ENCODE measurements around the gene C9orf153.
"Not testable (repeated sequence)": the region's sequence is repeated elsewhere in the genome, so short reads cannot be mapped to it uniquely, and the experiment has no call there.

The C9orf153 gene

DNA sequence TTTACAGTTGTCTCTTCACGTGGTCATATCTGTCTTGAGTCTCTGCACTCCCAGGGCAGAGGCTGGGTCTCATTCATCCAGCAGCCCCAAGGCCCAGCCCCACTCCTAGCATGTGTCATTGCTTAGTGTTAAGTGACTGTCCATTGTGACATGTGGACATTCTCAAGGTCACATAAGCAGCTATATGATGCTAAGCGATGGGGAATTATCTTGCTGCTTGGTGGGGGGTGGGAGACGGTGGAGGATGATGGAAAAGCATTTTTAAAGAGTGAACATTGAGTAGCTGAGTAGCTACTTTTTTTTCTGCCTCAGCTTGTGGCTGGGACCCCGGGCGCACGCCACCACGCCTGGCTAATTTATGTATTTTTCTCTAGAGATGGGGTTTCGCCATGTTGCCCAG, at the start of gene C9orf153:
Gene C9orf153, minus strand, starts transcription at position 101 of the 400 bp plus-strand sequence. CDS start 30,054 bp downstream, outside the sequence.
- FAIRE-seq = no peak

DNA sequence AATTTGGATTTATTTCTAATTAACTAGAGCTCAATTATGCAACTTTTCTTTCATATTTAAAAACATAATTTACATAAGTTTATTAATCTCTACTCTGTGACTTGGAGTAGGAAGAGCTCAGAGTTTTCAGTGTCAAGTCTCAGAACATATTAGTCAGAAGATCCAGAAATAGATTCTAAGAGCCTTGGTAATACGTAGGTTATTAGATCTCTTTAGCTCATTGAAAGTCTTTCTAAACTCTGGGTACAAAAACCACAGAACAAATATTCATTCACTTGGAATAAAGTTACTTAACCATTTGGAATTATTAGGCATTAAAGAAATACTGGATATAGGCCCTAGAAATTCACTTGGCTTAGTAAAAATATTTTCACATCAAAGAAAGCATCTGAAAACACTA, 49.2 kb upstream of the C9orf153 start:
- no peak for FAIRE-seq

DNA sequence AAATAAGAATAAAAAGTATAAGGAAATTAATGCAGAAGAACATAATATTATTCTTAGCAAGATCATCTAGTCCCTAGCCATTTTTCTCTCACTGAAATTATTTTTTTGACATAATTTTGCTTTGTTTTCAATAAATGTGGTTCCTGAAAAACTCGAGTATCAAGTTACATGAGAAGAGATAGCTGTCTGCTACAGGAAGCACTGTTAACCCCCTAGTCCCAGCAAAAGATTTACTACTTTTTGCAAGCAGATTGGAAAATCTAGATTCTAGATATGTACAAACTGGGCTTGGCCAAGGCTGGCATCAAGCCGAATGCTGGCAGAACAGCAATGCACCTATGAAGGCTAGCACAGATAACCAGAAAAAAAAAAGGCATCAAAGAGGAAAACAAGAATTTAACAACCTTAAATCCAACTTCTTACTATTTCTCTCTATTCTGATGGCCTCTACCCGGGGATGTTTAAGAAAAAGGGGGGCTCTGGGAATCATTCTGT, 44.8 kb upstream of the C9orf153 start:
- no peak for FAIRE-seq

DNA sequence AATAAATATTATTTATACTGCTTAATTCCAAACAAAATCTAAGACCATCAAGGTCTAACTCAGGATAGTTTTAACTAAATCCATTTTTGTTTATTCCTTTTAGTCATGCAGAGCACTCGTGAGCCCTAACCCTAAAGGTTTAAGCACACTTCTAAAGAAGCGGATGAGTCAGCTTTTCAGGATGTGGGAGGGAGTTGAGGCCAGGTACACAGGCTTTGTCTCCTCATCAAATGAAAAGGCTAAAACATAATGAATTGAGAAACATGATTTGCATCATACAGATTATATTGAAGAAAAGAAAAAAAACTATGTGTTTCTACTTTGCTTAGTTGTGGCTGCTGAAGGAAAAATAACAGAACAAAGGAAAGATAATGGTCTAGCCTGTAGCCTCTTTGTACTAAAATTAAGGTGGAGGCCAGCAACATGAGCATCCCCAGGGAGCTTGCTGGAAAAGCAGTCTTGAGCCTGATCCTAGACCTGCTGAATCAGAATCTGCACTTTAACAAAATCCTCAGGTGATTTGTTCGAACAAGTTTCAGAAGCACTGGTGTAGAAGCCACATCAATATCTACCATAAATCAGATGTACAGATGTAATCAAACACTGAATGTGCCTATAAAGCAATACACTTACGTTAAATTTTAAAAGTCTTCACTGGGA, 44.0 kb upstream of the C9orf153 start:
- no peak for FAIRE-seq

DNA sequence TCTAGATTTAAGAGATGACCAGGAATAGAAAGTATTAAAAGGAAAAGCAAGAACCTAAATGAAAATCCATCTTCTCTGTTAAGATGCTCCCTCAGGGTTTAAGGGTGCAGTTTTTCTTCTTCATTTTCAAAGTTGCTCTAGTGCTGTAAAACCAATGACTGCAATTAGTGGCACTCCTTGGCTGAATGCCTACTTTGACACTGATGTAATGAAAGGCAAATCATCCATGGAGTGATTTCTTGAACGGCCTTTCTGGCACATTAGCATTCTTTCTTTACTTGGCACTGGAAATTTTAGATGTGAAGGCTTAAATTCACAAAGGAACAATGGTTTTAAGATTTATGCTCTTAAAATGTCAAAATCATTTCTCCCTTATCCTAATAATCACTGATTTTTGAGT, 42.2 kb upstream of the C9orf153 start:
- FAIRE-seq = no peak

DNA sequence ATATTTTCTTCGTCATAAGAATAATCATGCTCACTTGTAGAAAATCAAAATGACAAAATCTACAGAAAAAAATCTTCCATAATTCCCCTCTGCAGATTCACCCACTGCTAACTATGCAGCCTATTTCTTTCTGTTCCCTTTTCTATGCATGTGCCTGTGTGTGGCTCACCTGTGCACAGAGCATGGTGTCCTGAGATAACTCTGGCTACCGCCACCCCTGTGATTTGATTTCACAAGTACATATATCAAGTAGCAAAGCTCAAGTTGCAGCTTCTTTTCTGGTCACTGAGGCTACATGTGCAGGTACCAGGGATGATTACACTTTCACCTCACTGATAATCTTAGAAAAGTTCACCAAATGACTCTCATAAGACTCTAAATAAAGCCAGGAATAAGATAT, 41.2 kb upstream of the C9orf153 start:
- no peak for FAIRE-seq

DNA sequence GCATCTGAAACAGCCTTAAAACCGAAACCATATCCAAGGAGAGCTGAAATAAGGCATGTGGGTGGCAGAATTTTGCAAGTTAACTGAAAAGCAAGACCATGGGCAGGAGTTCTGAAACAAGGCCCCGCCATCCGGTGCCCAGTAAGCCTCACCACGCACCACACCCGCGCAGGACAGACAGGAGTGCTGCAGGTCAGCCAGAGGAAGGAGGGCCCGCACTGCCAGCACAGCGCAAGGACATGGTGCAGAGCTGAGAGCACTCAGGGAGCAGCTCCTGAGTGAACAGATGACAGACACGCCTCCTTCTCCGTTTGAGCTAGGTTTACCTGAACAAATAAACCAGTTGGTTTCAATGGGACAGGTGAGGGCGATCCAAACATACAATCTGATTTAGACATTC, 39.4 kb upstream of the C9orf153 start:
- FAIRE-seq = no peak

DNA sequence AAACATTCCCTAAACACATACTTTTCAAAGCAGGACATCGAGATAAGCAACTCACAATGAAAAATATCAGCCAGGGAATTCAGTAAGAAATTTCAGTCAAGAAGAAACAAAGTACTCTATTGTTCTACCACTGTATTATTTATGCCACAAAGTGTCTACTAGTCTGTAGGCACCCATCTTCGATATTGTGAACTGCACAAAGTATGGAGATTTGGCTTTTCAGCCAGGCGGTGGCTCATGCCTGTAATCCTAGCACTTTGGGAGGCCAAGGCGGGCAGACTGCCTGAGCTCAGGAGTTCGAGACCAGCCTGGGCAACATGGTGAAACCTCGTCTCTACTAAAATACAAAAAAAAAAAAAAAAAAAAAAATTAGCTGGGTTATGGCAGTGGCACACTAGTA, 30.9 kb upstream of the C9orf153 start:
- not testable (repeated sequence) for FAIRE-seq

DNA sequence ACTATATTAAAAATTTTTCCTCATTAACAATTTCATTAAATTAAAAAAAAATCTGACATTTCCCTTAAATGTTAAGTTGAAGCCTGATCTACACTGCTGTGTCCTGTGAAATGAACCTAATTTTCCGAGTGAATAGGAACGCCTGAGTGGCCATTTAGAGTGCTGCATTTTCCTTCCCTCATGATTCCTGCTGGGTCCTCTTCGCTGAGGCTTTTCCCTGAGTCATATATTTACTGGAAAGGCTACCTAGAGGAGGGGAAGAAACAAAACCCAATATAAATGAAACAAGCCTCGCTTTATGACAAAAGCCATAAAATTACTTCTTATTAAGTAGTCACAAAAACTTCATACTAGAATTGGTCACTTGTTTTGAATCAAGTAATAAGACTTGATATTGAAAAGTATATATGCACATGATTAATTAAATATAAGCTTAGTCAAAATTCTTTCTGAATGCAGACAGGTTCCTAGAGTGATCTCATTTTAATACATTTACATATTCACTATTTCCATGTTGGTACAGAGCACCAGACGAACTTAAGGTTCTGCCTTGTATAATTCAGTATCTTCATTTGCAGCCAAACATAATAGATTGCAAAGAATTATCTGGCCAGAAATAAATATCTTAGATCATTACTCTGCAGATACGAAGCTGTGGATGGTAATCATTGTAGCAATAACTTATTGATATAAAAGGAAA, 29.2 kb upstream of the C9orf153 start:
- FAIRE-seq = no peak

DNA sequence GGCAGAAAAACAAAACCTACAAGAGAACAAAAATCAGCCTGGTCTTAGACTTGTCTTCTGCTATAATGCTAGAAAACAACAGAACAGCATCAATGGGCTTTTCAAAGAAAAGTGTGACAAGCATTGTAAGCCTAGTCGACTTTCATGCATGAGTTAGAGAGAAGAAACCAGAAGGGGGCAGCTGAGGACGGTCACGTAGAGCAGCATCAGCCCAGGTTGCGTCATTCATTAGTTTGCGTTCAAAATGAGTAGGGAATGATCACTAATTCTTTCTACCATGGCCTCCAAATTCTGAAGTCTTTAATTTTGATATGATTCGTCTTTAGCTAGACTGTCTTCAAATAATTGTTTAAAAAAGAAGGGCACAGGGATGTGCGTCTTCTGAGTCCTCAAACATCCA, 27.6 kb upstream of the C9orf153 start:
- FAIRE-seq = no peak

DNA sequence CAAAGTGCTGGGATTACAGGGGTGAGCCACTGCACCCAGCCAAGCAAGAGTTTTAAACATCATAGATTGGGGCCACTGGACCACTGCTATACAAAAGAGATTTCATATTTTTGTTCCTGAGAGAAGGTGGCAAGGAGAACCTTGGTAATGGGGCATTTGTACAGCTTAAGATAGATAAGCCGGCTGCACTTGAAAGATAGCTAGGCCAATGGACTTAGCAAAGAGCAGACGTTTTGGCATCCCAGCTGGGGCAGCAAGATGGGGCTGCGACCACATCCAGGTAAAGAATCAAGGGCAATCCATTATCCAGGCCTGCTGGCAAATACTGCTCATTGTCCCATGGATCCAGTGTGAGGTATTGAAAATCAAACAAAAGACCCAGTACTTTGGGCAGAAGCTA, 26.8 kb upstream of the C9orf153 start:
- no peak for FAIRE-seq

DNA sequence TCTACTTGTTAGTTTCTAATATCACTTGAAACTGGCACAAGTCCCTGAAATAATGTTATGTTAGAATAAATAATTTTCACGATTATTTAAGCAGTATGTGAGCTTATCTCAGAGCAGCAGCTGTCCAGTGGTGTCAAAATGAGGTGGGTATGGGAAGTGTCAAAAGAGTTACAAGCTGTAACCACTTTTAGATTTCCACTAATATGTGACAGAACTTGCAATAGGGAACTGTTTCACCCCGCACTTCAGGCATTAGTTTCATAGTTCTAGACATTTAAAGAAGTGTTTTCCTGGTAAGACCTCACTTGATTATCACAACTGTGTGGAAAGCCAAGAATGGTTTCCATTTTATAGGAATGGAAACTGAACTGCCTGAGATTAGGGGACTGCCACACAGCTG, 25.8 kb upstream of the C9orf153 start:
- no peak for FAIRE-seq

DNA sequence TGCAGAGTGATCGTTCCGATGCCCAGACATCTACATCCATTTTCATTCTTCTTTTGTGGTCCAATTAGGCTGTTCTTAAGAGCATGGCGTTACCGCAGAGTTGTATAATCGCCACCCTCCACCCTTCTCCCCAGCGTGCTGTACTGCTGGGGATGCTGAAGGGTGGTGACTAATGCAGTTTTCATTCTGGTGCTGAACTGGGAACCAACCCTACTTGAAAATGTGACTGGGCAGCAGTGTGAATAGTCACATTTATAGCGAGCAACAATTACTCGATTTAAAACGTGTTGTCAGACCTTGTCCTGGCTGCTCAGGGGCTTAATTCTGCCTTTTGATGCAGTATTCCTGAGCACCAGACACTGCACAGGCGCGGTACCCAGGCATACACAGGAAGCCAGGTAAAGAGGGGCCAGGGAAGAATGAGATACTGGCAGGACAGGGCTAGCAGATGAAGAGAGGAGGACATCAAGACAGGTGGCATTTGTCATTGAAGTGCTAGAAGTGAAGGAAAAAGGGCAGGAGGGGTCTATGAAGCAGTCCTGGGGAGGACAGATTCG, 23.6 kb upstream of the C9orf153 start:
- FAIRE-seq = no peak

DNA sequence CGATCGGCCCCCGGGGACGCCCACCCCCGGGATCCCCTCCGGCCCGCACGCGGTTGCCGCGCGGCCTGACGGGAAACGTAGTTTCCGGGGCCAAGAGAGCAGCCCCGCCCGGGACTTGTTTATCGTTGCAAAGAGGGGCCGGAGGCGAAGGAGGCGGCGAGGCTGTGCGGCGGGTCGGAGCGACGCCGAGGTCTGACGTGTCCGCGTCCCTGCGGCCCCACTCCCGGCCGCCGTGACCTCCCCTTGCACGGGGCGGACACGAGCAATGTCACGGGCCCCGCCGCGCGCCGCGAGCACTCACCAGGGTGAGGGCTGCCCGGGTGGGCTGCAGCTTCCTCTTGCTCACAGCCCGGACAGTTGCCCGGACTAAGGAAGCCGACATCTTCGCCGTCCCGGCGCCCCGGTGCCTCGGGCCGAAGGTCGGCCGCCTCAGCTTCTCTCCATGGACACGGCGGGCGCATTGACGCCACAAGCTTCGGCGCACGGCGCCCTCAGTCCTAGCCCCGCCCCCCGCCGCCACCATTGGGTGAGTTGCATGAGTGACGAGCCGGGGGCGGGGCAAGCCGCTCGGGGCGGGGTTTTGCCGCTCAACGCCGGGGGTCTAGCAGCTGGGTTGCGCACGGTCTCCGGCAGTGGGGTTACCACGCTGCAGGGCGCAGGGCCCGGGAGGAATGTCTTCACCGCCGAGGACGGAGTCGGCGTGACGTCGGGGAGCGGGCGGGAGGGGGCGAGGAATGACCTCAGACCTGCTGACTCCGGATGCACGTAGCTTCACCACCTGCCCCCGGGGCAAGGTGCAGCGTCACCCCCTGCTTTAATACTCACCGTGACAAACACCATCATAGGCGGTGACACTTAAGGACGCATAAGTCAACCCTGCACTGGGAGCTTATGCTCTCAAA, 22.9 kb upstream of the C9orf153 start, which contains the start of gene ISCA1:
Gene ISCA1, minus strand, starts transcription at position 462 of the 902 bp plus-strand sequence. Its CDS starts 80 bp downstream, at position 382.
- no peak for FAIRE-seq

DNA sequence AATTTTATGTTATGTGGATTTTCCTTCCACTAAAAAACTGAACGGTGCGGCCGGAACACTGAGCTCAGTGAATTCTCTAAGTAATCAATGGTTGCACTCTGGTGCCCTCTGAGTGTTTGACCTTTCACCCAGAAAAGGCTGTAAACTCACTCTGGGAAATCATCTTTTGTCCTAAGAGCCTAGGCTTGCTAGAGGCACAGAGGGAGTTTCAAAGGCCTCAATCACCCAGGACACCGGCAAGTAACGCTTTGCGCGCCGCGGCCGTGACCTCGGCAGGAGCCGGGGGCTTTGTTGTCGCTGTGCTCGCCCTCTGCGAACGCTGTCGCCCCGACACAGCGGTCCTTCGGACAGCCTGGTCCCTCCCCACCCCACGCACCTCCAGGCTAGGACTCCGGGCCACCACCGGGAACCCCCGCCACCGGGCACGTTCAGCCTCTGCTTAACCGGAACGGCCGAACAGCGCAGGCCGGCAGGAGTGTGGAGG, 22.2 kb upstream of the C9orf153 start:
- no peak for FAIRE-seq

DNA sequence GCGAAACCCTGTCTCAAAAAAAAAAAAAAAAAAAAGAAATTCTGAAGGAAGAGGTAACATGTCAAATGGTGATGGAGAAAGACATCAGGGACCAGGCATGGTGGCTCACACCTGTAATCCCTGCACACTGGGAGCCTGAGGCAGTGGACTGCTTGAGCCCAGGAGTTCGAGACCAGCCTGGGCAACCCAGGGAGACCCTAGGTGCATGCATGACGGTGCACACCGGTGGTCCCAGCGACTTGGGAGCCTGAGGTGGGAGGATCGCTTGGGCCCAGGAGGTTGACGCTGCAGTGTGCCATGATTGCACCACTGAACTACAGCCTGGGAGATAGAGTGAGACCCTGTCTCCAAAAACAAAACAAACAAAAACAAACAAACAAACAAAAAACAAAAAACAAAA, 21.1 kb upstream of the C9orf153 start:
- no peak for FAIRE-seq

DNA sequence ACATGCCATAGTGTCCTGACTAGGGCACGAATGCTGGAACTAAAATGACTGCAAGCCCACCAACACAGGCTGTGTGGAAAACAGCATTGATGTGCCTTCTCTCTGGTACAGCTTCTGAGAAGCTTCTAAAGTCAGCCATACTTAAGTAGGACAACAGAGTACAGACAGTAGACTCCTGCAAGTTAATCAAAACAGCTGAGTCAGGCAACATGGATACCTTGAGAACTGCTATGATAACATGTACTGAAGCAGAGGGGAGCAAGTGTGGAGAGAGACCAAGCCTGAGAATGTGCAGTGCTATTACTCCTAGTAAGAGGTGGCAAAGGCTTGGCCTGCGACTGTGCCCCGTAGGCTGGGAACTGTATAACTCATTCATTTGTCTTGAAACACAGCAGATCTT, 20.4 kb upstream of the C9orf153 start:
- no peak for FAIRE-seq

DNA sequence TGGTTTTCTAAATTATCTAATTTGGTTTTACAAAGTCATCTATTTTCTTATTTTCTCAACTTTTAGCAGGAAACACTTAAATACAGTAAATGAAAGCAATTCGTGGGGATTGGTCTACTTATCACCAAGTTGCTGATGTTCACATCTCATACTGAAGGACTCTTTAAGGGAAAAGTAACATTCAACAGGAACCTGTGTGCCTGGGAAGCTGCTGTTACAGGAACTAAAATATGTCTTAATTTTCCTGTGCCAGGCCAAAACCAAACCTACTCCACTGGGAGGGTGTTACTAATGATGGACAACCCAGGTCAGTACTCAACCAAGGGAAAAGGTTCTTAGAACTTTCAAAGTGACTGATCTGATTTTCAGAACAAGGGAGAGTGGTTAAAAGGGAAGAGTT, 17.6 kb upstream of the C9orf153 start:
- FAIRE-seq = no peak

DNA sequence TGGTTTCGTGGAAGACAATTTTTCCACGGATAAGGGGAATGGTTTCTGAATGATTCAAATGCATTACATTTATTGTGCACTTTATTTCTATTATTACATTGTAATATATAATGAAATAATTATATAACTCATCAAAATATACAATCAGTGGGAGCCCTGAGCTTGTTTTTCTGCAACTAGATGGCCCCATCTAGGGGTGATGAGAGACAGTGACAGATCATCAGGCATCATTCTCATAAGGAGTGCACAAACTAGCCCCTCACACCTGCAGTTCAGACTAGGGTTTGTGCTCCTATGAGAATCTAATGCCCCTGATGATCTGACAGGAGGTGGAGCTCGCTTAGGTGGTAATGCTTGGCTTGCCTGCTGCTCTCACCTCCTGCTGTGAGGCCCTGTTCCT, 16.5 kb upstream of the C9orf153 start:
- FAIRE-seq = no peak

DNA sequence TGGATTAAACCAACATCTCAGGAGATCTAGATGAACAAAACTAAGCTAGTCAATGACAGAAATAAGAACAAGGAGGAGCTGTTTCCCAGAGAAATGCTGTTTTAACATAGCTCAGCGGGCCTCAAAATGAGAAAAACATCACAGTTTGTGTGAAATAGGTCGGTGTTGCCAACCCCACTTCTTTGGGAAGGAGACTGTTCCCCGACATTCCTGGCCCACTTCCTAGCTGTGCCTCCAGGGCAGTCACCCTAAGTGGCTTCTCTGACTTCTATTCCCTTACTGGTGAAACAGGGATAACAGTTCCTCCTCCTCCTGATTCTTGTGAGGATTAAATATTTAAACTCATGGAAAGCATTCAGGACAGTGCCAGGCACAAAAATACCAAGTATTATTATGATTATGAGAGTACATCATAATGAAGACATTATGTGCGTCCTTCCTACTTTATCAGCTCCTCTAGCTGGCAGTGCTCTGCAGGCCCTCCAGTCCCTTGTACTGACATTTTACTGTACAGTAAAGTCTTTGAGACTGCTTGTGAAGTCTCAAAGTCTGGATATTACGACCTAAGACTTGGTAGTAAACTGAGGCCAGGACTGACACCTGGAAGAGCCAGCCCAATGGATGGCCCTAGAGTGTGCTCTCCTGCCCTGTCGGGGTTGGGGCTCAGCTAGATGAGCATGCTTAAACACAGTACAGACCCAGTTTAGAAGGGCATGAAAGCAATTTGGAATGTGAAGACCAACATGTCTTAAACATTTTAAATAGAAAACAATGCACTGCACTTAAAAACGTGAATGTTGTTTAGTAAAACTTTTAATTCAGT, 15.6 kb upstream of the C9orf153 start:
- FAIRE-seq = no peak

DNA sequence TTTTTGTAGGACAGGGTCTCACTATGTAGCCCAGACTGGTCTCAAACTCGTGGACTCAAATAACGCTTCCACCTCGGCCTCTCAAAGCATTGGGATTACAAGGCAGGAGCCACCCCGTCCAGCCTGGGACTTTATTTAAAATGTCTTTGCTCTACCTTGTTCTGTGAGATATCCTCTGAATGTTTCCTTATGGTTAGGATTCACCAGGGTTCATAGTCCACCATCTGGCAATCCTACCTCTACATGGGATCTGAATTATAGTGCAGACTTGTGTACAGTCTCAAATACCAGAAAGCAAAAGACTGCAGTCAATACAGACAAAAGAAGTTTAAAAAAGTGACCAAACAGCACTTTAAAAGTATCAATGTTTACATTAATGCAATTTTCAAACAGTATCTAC, 12.8 kb upstream of the C9orf153 start:
- no peak for FAIRE-seq

DNA sequence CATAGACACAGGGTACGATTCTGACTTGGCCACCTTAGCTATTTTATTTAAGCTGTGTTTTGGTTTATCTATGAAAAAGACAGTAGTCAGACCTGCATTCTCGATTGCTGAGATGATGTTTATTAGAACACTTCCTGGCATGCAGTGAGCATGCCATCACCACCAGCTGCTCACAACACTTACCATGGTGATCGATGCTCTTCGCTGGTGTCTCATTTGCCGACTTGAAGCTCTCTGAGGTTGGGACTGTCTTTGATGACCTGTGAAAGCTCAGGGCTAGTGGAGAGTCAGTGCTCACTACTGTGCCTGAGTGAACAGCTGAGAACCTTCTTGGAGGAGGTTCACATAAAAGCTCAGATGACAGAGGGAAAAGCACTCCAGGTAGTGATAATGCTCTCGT, 4.4 kb upstream of the C9orf153 start:
- FAIRE-seq = no peak
